ENCODE results near the gene DOCK8.

DOCK8 gene

GRCh38 chr9:511861-512260, 297.2 kb downstream of the DOCK8 start:
- DNase-seq, result no peak

GRCh38 chr9:512555-513272, 298.0 kb downstream of the DOCK8 start:
- peak; percentile 62 for DNase-seq
